ENCODE measurements around the gene FBXL3.
"Not testable (repeated sequence)": the region's sequence is repeated elsewhere in the genome, so short reads cannot be mapped to it uniquely, and the experiment has no call there.

FBXL3 gene

GRCh38 chr13:76965759-76966421 is 61.1 kb downstream of the FBXL3 start:
- DNase-seq (ENCODE audit: insufficient read length, low spot score) (no peak), FAIRE-seq (no peak)
- no peak for TF ChIP-seq POLR2A (IDR thresholded peaks at IDR 0.05; ENCODE audit: low read depth, low read length)

- DNase-seq (ENCODE audit: insufficient read length, low spot score); FAIRE-seq: not testable (repeated sequence)
These were observed 67.2 kb downstream of the FBXL3 start for GRCh38 chr13:76959734-76960133.

- no peak for FAIRE-seq
- TF ChIP-seq POLR2A (IDR thresholded peaks at IDR 0.05; ENCODE audit: low read depth, low read length) = no peak
- no peak for DNase-seq (ENCODE audit: insufficient read length, low spot score)
These were observed 68.0 kb downstream of the FBXL3 start for GRCh38 chr13:76958841-76959432.

GRCh38 chr13:76955661-76956060 is 71.3 kb downstream of the FBXL3 start:
- FAIRE-seq (no peak), DNase-seq (ENCODE audit: insufficient read length, low spot score) (no peak)
- no peak for TF ChIP-seq POLR2A (IDR thresholded peaks at IDR 0.05; ENCODE audit: low read depth, low read length)
